ENCODE results near the gene CCDC15.

The CCDC15 gene

DNA sequence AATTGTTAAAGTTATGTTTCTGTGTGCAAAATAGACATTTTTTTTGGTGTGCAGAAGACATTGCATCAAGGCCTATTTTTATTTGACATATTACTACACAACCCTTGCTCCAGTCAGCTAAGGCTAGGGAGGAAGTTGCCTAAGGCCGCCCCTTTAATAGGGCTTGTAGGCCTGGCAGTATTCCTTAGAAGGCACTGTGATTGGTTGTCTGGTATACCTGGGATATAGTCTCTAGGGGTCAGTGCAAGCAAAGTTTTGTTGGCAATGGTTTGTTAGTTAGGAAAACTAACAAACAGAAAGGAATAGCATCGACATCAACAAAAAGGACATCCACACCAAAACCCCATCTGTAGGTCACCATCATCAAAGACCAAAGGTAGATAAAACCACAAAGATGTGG is 16.9 kb downstream of the CCDC15 start:
- no peak overlapping the region for H3K4me3 ChIP-seq (ENCODE audit: low read depth, low read length)
- no peak for DNase-seq (ENCODE audit: low read depth)
- TF ChIP-seq, protein P1, sequence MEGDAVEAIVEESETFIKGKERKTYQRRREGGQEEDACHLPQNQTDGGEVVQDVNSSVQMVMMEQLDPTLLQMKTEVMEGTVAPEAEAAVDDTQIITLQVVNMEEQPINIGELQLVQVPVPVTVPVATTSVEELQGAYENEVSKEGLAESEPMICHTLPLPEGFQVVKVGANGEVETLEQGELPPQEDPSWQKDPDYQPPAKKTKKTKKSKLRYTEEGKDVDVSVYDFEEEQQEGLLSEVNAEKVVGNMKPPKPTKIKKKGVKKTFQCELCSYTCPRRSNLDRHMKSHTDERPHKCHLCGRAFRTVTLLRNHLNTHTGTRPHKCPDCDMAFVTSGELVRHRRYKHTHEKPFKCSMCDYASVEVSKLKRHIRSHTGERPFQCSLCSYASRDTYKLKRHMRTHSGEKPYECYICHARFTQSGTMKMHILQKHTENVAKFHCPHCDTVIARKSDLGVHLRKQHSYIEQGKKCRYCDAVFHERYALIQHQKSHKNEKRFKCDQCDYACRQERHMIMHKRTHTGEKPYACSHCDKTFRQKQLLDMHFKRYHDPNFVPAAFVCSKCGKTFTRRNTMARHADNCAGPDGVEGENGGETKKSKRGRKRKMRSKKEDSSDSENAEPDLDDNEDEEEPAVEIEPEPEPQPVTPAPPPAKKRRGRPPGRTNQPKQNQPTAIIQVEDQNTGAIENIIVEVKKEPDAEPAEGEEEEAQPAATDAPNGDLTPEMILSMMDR (IDR thresholded peaks at IDR 0.05; ENCODE audit: low read depth, low read length, missing control alignments): no peak
- in situ Hi-C loops (cut with HindIII; ENCODE audit: low sequenced_read_pairs): loop anchor here (25.0 kb wide), 1 partner anchor 441 kb away; no protein-coding TSS in a partner anchor

DNA sequence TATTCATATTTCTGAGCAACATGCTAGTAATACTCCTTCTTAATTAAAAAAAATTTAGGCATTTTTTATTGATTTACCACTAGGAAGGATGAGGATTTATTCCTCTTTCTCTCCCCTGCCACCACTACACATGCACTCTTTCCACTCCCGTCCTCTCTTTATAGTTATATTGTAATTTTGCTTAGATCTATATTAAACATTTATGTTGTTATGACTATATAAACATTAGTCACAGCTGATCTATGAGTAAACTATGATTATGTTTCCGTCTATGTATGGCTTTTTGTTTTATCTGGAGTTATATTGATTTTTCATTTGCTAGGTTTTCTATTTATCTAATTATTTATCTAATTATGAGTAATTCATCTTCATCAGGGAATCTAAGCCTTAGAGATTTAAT is 17.8 kb downstream of the CCDC15 start:
- H3K4me3 ChIP-seq (ENCODE audit: low read depth, low read length): no peak overlapping the region
- in situ Hi-C loops (cut with HindIII; ENCODE audit: low sequenced_read_pairs): loop anchor here (25.0 kb wide), 1 partner anchor 440 kb away; no protein-coding TSS in a partner anchor
- TF ChIP-seq, protein P1 (IDR thresholded peaks at IDR 0.05; ENCODE audit: low read depth, low read length, missing control alignments): no peak
- no peak for DNase-seq (ENCODE audit: low read depth)

DNA sequence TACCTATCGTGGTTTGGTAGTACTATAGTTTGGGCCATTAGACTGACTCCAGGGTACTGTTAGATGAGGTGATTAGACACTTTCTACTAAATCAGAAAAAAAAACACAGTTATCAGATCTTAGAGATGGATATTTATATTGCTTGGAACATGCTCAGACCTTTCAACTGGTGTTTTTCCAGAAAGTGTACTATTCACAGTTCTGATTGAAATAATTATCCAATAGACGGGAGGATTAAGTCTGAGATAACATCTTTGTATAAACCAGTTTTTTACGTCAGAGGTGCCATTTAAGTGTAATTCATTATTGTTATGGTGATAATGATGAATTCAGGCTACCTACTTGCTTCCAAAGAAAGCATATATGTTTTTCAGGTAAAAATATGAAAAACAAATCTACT is 22.5 kb downstream of the CCDC15 start:
- H3K4me3 ChIP-seq (ENCODE audit: low read depth, low read length): no peak overlapping the region
- TF ChIP-seq, protein P1 (IDR thresholded peaks at IDR 0.05; ENCODE audit: low read depth, low read length, missing control alignments): no peak
- no peak for DNase-seq (ENCODE audit: low read depth)
- in situ Hi-C loops (cut with HindIII; ENCODE audit: low sequenced_read_pairs): no loop called here

DNA sequence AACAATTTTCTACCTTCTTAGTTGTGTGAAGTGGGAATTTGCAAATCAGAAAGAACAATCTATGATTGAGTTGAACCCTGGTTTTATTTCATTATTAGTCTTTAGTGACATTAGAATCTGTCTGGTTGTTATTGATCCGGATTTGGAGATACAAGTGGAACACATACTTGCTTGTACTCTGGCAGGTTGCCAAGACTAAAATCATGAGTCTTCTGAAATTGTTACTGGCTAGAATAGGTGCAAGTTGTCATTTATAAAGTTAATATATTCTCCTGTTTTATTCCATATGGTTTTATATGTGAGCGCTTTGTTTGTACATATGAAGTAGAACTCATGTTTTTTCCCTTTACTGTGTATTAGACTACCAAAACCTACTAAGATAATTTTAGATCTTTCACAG is 23.0 kb downstream of the CCDC15 start:
- in situ Hi-C loops (cut with HindIII; ENCODE audit: low sequenced_read_pairs): no loop called here
- H3K4me3 ChIP-seq (ENCODE audit: low read depth, low read length): no peak overlapping the region
- TF ChIP-seq, protein P1 (IDR thresholded peaks at IDR 0.05; ENCODE audit: low read depth, low read length, missing control alignments): no peak
- DNase-seq (ENCODE audit: low read depth): no peak

DNA sequence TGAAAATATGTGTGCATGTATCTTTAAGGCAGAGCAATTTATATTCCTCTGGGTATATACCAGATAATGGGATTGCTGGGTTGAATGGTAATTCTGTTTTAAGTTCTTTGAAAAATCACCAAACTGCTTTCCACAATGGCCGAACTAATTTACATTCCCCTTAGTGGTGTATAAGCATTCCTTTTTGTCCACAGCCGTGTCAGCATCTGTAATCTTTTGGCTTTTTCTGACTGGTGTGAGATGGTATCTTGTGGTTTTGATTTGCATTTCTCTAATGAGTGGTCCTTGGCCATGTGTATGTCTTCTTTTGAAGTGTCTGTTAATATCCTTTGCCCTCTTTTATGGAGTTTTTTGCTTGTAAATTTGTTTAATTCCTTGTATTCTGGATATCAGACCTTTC is 24.3 kb downstream of the CCDC15 start:
- in situ Hi-C loops (cut with HindIII; ENCODE audit: low sequenced_read_pairs): no loop called here

DNA sequence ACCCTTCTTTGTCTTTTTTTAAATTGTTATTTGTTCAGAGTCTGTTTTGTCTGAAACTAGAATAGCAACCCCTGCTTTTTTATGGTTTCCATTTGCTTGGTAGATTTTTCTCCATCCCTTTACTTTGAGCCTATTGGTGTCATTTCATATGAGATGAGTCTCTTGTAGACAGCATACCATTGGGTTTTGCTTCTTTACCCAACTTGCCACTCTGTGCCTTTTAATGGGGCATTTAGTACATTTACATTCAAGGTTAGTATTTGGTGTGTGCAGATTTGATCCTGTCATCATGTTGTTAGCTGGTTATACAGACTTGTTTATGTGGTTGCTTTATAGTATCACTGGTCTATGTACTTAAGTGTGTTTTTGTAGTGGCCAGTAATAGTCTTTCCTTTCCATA is 28.0 kb downstream of the CCDC15 start:
- H3K4me3 ChIP-seq (ENCODE audit: low read depth, low read length): no peak overlapping the region
- DNase-seq (ENCODE audit: low read depth): no peak
- TF ChIP-seq, protein P1 (IDR thresholded peaks at IDR 0.05; ENCODE audit: low read depth, low read length, missing control alignments): no peak
- in situ Hi-C loops (cut with HindIII; ENCODE audit: low sequenced_read_pairs): no loop called here

More for the DNA sequence above, 24.3 kb downstream of the CCDC15 start:
- no peak overlapping the region for H3K4me3 ChIP-seq (ENCODE audit: low read depth, low read length)
- peak; percentile 11 for DNase-seq (ENCODE audit: low read depth)
- TF ChIP-seq, protein P1 (IDR thresholded peaks at IDR 0.05; ENCODE audit: low read depth, low read length, missing control alignments): no peak
